ENCODE results near the gene CSMD2.

Gene CSMD2

GRCh38 chr1:33488624-33489023 is 676.4 kb downstream of the CSMD2 start:
- no peak for DNase-seq (ENCODE audit: low spot score)

GRCh38 chr1:33482412-33482811 is 682.6 kb downstream of the CSMD2 start:
- DNase-seq (ENCODE audit: low spot score): no peak

- no peak for DNase-seq (ENCODE audit: low spot score)
These were observed 687.6 kb downstream of the CSMD2 start for GRCh38 chr1:33477451-33477850.

GRCh38 chr1:33473900-33474299 is 691.1 kb downstream of the CSMD2 start:
- DNase-seq (ENCODE audit: low spot score): no peak

GRCh38 chr1:33472269-33472980 is 692.6 kb downstream of the CSMD2 start, which contains the start of gene ZSCAN20:
ZSCAN20 (plus strand) TSS chr1:33472645; CDS start chr1:33479289, 6,644 bp downstream.
- peak; percentile 87 for DNase-seq (ENCODE audit: low spot score)

GRCh38 chr1:33471416-33471815 is 693.6 kb downstream of the CSMD2 start:
- no peak for DNase-seq (ENCODE audit: low spot score)

GRCh38 chr1:33470495-33471012 is 694.5 kb downstream of the CSMD2 start:
- peak; percentile 53 for DNase-seq (ENCODE audit: low spot score)

DNA sequence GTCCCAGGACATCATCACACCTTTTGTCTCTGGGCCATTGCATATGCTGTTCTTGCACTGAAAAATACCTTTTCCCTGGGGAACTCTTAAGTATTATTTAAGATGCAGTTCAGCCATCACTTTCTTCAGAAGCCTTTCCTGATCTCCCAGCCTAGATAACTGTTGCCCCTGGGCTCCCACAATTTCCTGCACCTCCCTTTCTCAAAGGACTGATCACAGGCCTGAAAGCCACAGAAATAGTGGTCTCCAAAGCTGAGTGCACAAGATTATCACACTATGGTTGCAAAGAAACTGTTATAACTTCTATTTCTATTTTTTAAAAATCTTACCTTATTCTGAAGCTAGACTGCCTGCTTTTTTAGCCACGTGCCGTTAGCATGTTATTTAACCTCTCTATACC is 695.3 kb downstream of the CSMD2 start:
- DNase-seq (ENCODE audit: low spot score): no peak

- DNase-seq (ENCODE audit: low spot score): no peak
These were observed 696.1 kb downstream of the CSMD2 start for GRCh38 chr1:33468967-33469366.

- DNase-seq (ENCODE audit: low spot score): no peak
These were observed 696.5 kb downstream of the CSMD2 start for GRCh38 chr1:33468531-33468930.

- no peak for DNase-seq (ENCODE audit: low spot score)
These were observed 697.0 kb downstream of the CSMD2 start for GRCh38 chr1:33468011-33468410.

DNA sequence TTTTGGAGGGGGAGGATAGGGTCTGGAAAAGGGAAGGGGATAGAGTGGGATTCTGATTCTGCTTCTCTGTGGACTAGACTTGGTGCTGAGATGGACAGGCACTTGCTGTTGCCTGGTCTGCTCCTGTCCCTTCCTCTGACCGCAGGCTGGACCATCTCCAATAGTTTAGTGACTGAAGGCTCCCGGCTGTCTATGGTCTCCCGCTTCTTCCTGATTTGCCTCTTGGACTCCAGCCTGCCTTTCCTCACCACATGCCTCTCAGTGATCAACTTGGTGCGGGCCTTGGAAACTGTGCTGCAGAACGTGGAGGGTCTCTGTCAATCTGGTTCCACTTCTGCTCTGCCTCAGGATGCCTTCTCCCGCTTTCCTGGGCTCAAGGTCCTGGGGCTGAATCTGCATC is 698.9 kb downstream of the CSMD2 start:
- no peak for DNase-seq (ENCODE audit: low spot score)

GRCh38 chr1:33465316-33465715 is 699.7 kb downstream of the CSMD2 start:
- DNase-seq (ENCODE audit: low spot score): no peak

GRCh38 chr1:33464552-33464951 is 700.5 kb downstream of the CSMD2 start:
- DNase-seq (ENCODE audit: low spot score): no peak
